GM20000 (cell line): Measurements from ENCODE around the gene CTDSPL.
A peak's percentile ranks its signal among the peaks of the same experiment; 100 is the strongest.

Experiments
- DNase-seq: peaks from one replicate; pipeline ENCODE4 v3.0.0; 2012; ENCODE audit warnings: low spot score
- CTCF ChIP-seq: IDR thresholded peaks from 2 replicates; pipeline ENCODE4 v1.5.1; 2012; ENCODE audit warnings: mild to moderate bottlenecking, control low read depth; ENCODE audit errors: extremely low read depth, missing control alignments

The CTDSPL gene

GRCh38 chr3:37863949-37864822, 2.5 kb downstream of the CTDSPL start:
- DNase-seq, result no peak
- TF ChIP-seq CTCF, result no peak

GRCh38 chr3:37864904-37865303, 3.2 kb downstream of the CTDSPL start:
- DNase-seq, result peak; percentile 20
- TF ChIP-seq CTCF, result no peak

GRCh38 chr3:37867144-37867543, 5.5 kb downstream of the CTDSPL start:
- DNase-seq, result no peak
- no peak for TF ChIP-seq CTCF

- no peak for TF ChIP-seq CTCF
- no peak for DNase-seq
Measured at GRCh38 chr3:37871858-37872257, 10.2 kb downstream of the CTDSPL start.

GRCh38 chr3:37872413-37873160, 10.9 kb downstream of the CTDSPL start:
- no peak for TF ChIP-seq CTCF
- no peak for DNase-seq

GRCh38 chr3:37876279-37876678, 14.6 kb downstream of the CTDSPL start:
- TF ChIP-seq CTCF, result no peak
- DNase-seq, result no peak

- no peak for DNase-seq
- no peak for TF ChIP-seq CTCF
Measured at GRCh38 chr3:37882711-37883110, 21.0 kb downstream of the CTDSPL start.
